Small intestine (tissue), 7 donors: ENCODE measurements around the gene PRAMEF20. TPM values are rescaled to one million over a fixed set of nuclear protein-coding genes. Genes with fewer than 3 reads are reported as not detected.
"Not testable (repeated sequence)": the region's sequence is repeated elsewhere in the genome, so short reads cannot be mapped to it uniquely, and the experiment has no call there.

ENCODE experiments used
- DNase-seq, 2 donors: peaks; one replicate each; pipeline versions ENCODE4 v3.0.0 to v3.0.0-alpha.2; 2013
- FAIRE-seq: peaks from 2 replicates; lab custom pipeline; 2012; peaks lifted over from hg19 to GRCh38; lab: Jason Lieb, UNC
- H3K27ac ChIP-seq, 3 donors: one replicate each; pipeline ENCODE4 v1.5.1; 2013; ENCODE audit warnings: low read length in 2 of 3, mild to moderate bottlenecking in 2 of 3, control low read depth in 1 of 3, inconsistent platforms in 1 of 3, low read depth in 1 of 3, moderate library complexity in 1 of 3
- H3K27me3 ChIP-seq, 3 donors: one replicate each; pipeline ENCODE4 v1.6.1; 2013; ENCODE audit warnings: low read length in 3 of 3, inconsistent platforms in 1 of 3; ENCODE audit not compliant: control insufficient read depth in 3 of 3, insufficient read depth in 3 of 3
- H3K36me3 ChIP-seq, 3 donors: one replicate each; pipeline ENCODE4 v1.6.1; 2013; ENCODE audit warnings: low read length in 3 of 3, inconsistent platforms in 1 of 3, low read depth in 1 of 3, mild to moderate bottlenecking in 1 of 3, moderate library complexity in 1 of 3; ENCODE audit not compliant: control insufficient read depth in 3 of 3, insufficient read depth in 2 of 3
- H3K4me1 ChIP-seq, 3 donors: one replicate each; pipeline ENCODE4 v1.6.1; 2013; ENCODE audit warnings: low read length in 2 of 3, inconsistent platforms in 1 of 3, low read depth in 1 of 3, mild to moderate bottlenecking in 1 of 3, moderate library complexity in 1 of 3; ENCODE audit not compliant: control insufficient read depth in 3 of 3, insufficient read depth in 2 of 3
- H3K4me3 ChIP-seq, 3 donors: one replicate each; pipeline ENCODE4 v1.5.1; 2013; ENCODE audit warnings: low read length in 3 of 3, control low read depth in 1 of 3, inconsistent platforms in 1 of 3, low read depth in 1 of 3, mild to moderate bottlenecking in 1 of 3, moderate library complexity in 1 of 3
- H3K9me3 ChIP-seq, 2 donors: one replicate each; pipeline ENCODE4 v1.6.1; 2013; ENCODE audit warnings: low read depth in 1 of 2, low read length in 1 of 2; ENCODE audit not compliant: control insufficient read depth in 2 of 2, insufficient read depth in 1 of 2
- WGBS, 3 donors: extraction: QIAGEN DNeasy Blood & Tissue Kit; methylation state at CpG; one replicate each; pipeline ENCODE4 v1.1.7; 2013; 5-methylcytosine and 5-hydroxymethylcytosine counted together
- polyA plus RNA-seq, 4 donors: library from polyadenylated mRNA; stranded (reverse) in 3 of 4; unstranded in 1 of 4; fragments of 200-250 nt in 3 of 4; fragments of 120-200 nt in 1 of 4; gene quantifications; one replicate each; pipeline versions ENCODE4 v1.2.1 to v1.2.3, GENCODE V29; 2013
- donor health status: healthy with polysubstance abuse.
- donor health status: control.
- donor health status: control.
- donor health status: Bipolar disorder and iron deficiency.
- donor health status: healthy.

PRAMEF20 gene
- polyA plus RNA-seq, 4 donors = not detected

GRCh38 chr1:13394761-13395160, 15.5 kb upstream of the PRAMEF20 start:
- not testable (repeated sequence) for H3K27me3 ChIP-seq, FAIRE-seq, H3K27ac ChIP-seq, DNase-seq, H3K4me3 ChIP-seq, H3K9me3 ChIP-seq, H3K36me3 ChIP-seq, H3K4me1 ChIP-seq
- WGBS, 3 donors = 91 to 95% (median 94%) methylated on average over 22 to 32 of the region's 32 CpGs

- H3K27me3 ChIP-seq, DNase-seq, H3K4me3 ChIP-seq, H3K4me1 ChIP-seq, H3K36me3 ChIP-seq, H3K9me3 ChIP-seq, H3K27ac ChIP-seq, FAIRE-seq: not testable (repeated sequence)
- 93 to 97% (median 94%) methylated on average over 19 to 22 of the region's 22 CpGs for WGBS, 3 donors
Observed at GRCh38 chr1:13395311-13395710, 14.9 kb upstream of the PRAMEF20 start.

- Histone ChIP-seq H3K36me3 (no peaks in the 10 kb centered on the region), H3K27ac (no peak overlapping the region), H3K27me3 (no peaks in the 10 kb centered on the region), H3K4me3 (no peak overlapping the region), H3K4me1 (no peaks in the 10 kb centered on the region), H3K9me3 (no peaks in the 10 kb centered on the region)
- DNase-seq (no peak), FAIRE-seq (no peak)
- 44 to 75% (median 65%) methylated on average over 4 of the region's 4 CpGs for WGBS, 3 donors
Observed at GRCh38 chr1:13407811-13408210, 2.4 kb upstream of the PRAMEF20 start.

GRCh38 chr1:13430495-13430894, 20.2 kb downstream of the PRAMEF20 start:
- no peak for FAIRE-seq
- 85 to 94% (median 93%) methylated on average over 12 to 13 of the region's 13 CpGs for WGBS, 3 donors
- peaks cover 0 to 1% (median 0%) of the 10 kb centered on the region in 3 donors for H3K27me3 ChIP-seq

GRCh38 chr1:13432251-13432650, 22.0 kb downstream of the PRAMEF20 start:
- H3K36me3 ChIP-seq = no peaks in the 10 kb centered on the region
- H3K27me3 ChIP-seq = peaks cover 0 to 1% (median 0%) of the 10 kb centered on the region in 3 donors
- FAIRE-seq (no peak), DNase-seq (no peak)
- no peak overlapping the region for H3K27ac ChIP-seq
- H3K4me1 ChIP-seq = no peaks in the 10 kb centered on the region
- no peak overlapping the region for H3K4me3 ChIP-seq
- H3K9me3 ChIP-seq = peaks cover 0 to 4% of the 10 kb centered on the region in 2 donors
- WGBS, 3 donors = 59 to 82% (median 82%) methylated on average over 3 of the region's 3 CpGs

More at GRCh38 chr1:13430495-13430894, 20.2 kb downstream of the PRAMEF20 start:
- H3K27ac ChIP-seq = no peak overlapping the region
- no peaks in the 10 kb centered on the region for H3K36me3 ChIP-seq
- DNase-seq = no peak
- no peaks in the 10 kb centered on the region for H3K4me1 ChIP-seq
- H3K9me3 ChIP-seq = peaks cover 0 to 4% of the 10 kb centered on the region in 2 donors
- no peak overlapping the region for H3K4me3 ChIP-seq

GRCh38 chr1:13433694-13434358, 23.6 kb downstream of the PRAMEF20 start:
- not testable (repeated sequence) for H3K4me3 ChIP-seq, H3K27ac ChIP-seq, FAIRE-seq, DNase-seq, H3K4me1 ChIP-seq, H3K9me3 ChIP-seq, H3K27me3 ChIP-seq, H3K36me3 ChIP-seq
- 88 to 94% (median 91%) methylated on average over 23 to 32 of the region's 32 CpGs for WGBS, 3 donors

GRCh38 chr1:13435458-13435857, 25.2 kb downstream of the PRAMEF20 start:
- DNase-seq = no peak
- Histone ChIP-seq H3K4me1 (no peaks in the 10 kb centered on the region), H3K36me3 (no peaks in the 10 kb centered on the region), H3K9me3 (peaks cover 0 to 1% of the 10 kb centered on the region in 2 donors), H3K27ac (no peak overlapping the region), H3K27me3 (no peaks in the 10 kb centered on the region), H3K4me3 (no peak overlapping the region)
- FAIRE-seq = no peak
- 56 to 78% (median 58%) methylated on average over 3 of the region's 3 CpGs for WGBS, 3 donors

- FAIRE-seq, H3K4me1 ChIP-seq: not testable (repeated sequence)
Observed at GRCh38 chr1:13439104-13439783, 29.0 kb downstream of the PRAMEF20 start.

More at GRCh38 chr1:13439104-13439783, 29.0 kb downstream of the PRAMEF20 start:
- not testable (repeated sequence) for H3K36me3 ChIP-seq, DNase-seq, H3K9me3 ChIP-seq, H3K4me3 ChIP-seq, H3K27me3 ChIP-seq, H3K27ac ChIP-seq
- WGBS, 3 donors = 88 to 93% (median 89%) methylated on average over 39 to 49 of the region's 49 CpGs
